Retinal pigment epithelial cell (primary cell): ENCODE data around the gene CREB1.

ENCODE experiments used
- DNase-seq: peaks from one replicate; pipeline ENCODE4 v3.0.0-alpha.2; 2010; ENCODE audit warnings: low read depth
- H3K4me3 ChIP-seq: 2 replicates; pipeline ENCODE4 v1.5.1; 2011; ENCODE audit warnings: mild to moderate bottlenecking, low read length, control low read depth, moderate library complexity
- TF ChIP-seq, protein P1 (sequence below): conservative IDR thresholded peaks from 2 replicates; pipeline ENCODE4 v1.5.1; 2011; ENCODE audit warnings: low read depth, low read length, control low read depth, inconsistent platforms

CREB1 gene

DNA sequence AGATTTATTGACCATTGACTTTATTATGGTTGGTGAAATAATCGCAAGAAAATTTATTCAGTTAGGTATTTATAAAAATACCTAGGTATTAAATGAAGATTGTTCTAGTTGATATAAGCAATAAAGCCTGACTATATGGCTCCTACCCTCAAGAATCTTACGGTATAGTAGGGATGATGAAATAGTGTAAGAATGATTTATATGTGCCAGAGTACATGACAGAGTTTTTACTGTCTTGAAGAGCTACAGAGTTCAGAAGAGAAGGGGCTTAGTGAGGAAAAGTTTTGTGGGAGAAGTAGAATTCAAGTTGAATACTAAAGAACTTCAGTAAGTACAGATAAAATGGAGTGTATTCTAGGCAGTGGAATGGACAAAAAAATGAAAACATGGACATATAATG is 9.7 kb downstream of the CREB1 start:
- TF ChIP-seq, protein P1, sequence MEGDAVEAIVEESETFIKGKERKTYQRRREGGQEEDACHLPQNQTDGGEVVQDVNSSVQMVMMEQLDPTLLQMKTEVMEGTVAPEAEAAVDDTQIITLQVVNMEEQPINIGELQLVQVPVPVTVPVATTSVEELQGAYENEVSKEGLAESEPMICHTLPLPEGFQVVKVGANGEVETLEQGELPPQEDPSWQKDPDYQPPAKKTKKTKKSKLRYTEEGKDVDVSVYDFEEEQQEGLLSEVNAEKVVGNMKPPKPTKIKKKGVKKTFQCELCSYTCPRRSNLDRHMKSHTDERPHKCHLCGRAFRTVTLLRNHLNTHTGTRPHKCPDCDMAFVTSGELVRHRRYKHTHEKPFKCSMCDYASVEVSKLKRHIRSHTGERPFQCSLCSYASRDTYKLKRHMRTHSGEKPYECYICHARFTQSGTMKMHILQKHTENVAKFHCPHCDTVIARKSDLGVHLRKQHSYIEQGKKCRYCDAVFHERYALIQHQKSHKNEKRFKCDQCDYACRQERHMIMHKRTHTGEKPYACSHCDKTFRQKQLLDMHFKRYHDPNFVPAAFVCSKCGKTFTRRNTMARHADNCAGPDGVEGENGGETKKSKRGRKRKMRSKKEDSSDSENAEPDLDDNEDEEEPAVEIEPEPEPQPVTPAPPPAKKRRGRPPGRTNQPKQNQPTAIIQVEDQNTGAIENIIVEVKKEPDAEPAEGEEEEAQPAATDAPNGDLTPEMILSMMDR, result no peak
- no peak for DNase-seq
- H3K4me3 ChIP-seq, result no peak overlapping the region

DNA sequence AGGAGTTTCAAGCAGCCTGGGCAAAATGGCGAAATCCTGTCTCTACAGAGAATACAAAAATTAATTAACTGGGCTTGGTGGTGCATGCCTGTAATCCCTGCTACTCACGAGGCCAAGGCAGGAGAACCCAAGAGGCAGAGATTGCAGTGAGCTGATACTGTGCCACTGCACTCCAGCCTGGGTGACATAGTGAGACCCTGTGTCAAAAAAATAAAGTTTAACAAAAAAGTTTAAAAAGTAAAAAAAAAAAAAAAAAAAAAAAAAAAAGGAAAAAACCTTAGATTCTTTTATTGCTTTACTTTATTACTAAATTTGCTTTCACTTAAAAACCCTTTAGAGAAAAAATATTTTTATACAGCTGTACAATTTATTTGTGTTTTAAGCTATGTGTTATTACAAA is 10.7 kb downstream of the CREB1 start:
- TF ChIP-seq, protein P1, result no peak
- DNase-seq, result no peak
- no peak overlapping the region for H3K4me3 ChIP-seq

DNA sequence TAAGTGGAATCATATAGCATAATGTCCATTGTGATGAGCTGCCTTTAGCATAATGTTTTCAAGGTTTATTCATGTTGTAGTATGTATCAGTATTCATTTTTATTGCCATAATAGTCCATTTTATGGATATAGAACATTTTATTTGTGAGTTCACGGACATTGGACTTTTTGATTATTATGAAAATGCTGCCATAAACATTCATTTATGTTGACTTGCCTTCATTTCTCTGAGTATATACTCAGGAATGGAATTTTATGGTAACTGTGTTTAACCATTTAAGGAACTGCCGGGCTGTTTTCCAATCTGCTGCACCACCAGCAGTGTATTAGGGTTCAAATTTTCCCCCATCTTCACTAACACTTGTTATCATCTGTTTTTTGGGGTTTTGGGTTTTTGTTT is 12.2 kb downstream of the CREB1 start:
- H3K4me3 ChIP-seq, result no peak overlapping the region
- TF ChIP-seq, protein P1, result no peak
- DNase-seq, result no peak

DNA sequence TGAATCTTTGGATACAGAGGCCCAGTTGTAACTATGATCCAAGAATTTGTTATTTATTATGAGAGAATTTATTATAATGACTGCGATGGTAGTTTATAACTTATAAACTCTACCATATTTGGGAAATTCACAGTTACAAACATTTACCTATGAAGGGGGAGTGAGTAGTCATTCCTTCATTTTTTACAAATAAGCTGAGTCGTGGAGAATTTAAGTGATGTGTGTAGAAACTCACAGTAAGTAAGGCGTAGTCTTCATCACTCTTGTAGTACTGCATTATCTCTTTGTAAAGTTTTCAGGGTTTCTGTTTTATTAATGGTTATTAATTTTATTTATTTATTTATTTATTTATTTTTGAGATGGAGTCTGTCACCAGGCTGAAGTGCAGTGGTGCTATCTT is 13.5 kb downstream of the CREB1 start:
- no peak overlapping the region for H3K4me3 ChIP-seq
- no peak for DNase-seq
- TF ChIP-seq, protein P1, result no peak

DNA sequence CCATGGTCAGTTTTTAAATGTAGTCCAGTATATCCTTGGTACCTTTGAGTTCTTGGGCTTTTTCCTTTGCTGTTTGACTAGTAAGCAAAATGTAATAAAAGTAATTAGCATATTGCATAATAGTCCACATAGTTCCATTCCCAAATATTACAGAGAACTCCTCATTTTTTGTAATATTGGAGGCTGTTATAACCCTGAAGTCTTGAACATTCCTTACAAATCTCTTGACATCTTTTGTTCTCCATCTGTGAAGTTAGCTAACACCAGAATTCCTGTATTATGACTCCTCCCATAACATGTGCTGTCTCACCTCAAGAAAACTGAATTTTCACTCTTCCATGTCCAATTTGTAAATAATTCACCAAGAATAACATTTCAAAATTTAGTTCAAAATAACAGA is 17.1 kb downstream of the CREB1 start:
- no peak for DNase-seq
- TF ChIP-seq, protein P1, result no peak
- no peak overlapping the region for H3K4me3 ChIP-seq

DNA sequence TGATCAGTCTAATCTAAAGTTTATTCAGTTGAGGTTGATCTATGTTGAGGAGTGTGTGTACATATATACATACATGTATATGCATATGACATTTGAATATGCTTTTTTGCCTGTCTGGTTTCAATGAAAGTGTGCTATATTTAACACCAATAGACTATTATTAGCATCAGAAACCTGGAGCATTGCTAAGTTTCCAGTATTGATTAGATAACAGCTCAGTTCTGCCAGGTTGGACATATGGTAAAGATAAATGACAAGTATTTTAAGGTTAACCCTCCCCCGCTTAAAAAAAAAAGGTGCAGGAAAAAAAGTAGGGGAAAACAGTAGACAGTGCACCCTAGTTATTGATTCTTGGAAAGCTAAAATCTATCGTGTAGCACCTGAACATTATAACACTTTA is 19.4 kb downstream of the CREB1 start:
- DNase-seq, result no peak
- TF ChIP-seq, protein P1, result no peak
- no peak overlapping the region for H3K4me3 ChIP-seq

DNA sequence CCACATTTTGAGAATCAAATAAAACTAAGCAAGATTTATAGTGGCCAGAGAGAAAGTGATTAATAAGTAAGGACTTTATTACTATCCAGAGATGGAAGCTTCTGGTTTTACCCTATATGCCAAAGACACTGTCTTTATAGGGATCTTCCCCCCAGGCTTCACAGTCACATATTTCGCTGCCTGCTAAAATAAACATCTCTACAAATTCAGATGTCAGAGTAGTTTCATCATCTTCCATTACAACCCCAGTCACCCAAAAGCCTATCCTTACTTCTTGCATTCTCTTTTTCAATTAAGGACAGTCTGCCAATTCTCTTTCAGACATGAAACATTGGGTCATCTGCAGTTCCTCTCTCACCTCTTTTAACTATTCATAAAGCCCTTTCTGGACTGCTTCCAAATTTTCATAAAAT is 28.3 kb downstream of the CREB1 start:
- TF ChIP-seq, protein P1, result no peak
- DNase-seq, result no peak
- H3K4me3 ChIP-seq, result no peak overlapping the region
